GM10266 (cell line): ENCODE measurements around the gene SLC38A10.
A peak's percentile ranks its signal among the peaks of the same experiment; 100 is the strongest.

Source experiments
- DNase-seq: peaks from one replicate; pipeline ENCODE4 v3.0.0; 2012; ENCODE audit errors: extremely low spot score
- TF ChIP-seq, protein P1 (sequence below): IDR thresholded peaks from 2 replicates; pipeline ENCODE4 v1.5.1; 2012; ENCODE audit warnings: mild to moderate bottlenecking, low read depth; ENCODE audit not compliant: control insufficient read depth, insufficient read depth; ENCODE audit errors: missing control alignments

SLC38A10 gene

DNA sequence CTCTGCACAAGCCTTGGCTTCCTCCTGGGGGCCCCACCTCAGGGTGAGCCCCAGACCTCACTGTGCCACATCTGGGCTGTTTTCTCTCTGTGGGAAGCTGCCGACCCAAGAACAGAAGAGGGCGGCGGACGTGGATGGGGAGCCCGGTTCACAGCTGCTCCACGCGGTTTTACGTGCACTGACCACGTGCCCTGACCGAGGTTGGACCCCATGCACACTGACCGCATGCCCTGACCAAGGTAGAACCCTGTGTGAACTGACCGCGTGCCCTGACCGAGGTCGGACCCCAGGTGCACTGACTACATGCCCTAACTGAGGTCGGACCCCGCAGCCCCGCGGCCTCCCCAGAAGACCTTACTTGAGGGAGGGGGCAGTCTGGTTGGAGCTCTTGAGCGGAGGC, 92.0 kb downstream of the SLC38A10 start:
- DNase-seq, result no peak
- TF ChIP-seq, protein P1, sequence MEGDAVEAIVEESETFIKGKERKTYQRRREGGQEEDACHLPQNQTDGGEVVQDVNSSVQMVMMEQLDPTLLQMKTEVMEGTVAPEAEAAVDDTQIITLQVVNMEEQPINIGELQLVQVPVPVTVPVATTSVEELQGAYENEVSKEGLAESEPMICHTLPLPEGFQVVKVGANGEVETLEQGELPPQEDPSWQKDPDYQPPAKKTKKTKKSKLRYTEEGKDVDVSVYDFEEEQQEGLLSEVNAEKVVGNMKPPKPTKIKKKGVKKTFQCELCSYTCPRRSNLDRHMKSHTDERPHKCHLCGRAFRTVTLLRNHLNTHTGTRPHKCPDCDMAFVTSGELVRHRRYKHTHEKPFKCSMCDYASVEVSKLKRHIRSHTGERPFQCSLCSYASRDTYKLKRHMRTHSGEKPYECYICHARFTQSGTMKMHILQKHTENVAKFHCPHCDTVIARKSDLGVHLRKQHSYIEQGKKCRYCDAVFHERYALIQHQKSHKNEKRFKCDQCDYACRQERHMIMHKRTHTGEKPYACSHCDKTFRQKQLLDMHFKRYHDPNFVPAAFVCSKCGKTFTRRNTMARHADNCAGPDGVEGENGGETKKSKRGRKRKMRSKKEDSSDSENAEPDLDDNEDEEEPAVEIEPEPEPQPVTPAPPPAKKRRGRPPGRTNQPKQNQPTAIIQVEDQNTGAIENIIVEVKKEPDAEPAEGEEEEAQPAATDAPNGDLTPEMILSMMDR, result no peak

DNA sequence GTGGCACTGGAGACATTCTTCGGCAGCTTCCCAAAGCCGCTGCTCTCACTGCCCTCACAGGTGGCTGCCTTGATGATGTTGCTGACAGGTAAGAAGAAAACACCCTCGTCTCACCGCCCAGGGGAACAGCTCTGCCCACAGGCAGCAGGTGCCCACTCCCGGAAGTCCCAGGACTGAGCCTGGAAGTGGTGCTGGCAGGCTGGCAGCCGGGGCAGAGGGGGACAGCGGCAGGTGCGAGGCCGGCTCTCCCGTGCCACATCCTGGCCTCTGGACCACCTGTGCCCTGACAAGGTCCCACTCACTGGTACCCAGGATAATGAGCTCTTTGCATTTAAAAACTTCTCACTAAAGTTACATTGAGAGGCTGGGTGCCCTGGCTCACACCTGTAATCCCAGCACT, 92.8 kb downstream of the SLC38A10 start:
- no peak for DNase-seq
- TF ChIP-seq, protein P1, result no peak

DNA sequence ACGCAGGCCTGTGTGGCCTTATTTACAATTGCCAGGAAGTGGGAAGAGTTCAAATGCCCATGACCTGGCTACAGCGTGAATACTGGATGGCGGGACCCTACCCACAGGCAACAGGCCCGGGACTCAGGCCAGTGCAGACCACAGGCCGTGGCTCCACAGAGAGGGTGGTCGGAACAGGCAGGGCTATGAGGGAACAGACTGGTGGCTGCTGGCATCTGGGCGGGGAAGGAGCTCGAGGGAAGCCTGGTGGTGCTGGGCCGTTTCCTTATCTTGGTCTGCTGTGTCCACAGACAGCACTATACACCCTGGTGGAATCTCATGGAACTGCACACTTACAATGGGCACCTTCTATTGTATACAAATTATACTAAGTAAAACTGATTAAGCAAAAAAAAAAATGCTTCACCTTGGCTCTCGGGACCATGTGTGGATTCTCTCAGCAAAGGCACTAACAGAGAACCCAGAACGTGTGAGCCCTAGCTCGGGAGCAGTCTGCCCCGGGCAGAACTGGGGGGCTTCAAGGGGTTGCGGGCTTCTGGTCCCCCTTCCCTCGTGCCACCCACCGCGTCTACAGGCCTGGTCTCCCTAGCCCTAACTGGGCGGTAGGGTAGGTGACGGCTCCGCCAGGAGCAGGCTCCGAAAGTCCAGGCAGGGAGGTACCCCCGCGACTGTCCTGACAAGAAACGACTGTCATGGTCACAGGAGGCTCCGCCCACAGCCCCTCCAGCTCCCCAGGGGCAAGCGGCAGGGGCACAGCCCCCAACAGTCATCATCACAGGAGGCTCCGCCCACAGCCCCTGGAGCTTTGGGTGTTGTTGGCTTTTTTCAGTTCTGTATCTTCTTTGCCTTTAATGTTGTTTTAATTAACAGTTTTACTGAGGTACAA, 94.2 kb downstream of the SLC38A10 start:
- TF ChIP-seq, protein P1, result peak; percentile 10
- DNase-seq, result peak; percentile 70

DNA sequence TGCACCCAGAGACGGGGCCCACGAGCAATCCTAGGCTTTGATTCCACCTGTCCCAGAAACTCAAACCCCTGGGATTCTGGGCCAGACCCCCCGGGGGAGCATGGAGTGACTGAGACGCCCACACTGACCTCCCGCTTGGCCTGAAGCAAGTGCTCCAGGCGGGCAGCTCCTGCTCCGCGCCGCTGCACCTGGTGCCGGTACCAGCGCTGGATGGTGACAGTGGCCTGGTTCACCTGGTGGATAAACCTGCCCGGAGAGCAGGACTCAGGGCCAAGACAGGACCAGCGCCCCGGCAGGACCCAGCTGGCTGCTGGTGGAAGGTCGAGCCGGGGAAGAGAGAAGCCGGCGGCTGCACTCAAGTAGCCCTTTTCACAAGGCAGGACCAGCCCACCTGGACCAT, 94.9 kb downstream of the SLC38A10 start:
- TF ChIP-seq, protein P1, result no peak
- no peak for DNase-seq

DNA sequence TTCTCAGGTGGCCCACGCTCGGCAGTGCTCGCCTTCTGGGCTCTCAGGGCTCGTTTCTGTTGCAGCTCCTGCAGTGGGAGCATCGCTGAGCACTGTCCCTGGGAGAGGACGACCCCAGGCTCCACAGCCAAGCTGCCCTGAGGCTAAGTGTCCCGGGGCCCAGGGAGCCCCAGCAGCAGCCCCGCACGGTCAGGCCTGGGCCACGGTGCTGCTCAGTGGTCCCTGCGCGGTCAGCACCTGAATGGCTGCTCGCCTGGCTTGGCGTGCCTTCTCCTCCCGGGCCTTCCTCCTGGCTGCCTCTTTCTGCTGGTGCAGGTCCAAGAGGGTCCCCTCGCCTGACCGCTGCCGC, 95.7 kb downstream of the SLC38A10 start:
- TF ChIP-seq, protein P1, result no peak
- DNase-seq, result no peak

DNA sequence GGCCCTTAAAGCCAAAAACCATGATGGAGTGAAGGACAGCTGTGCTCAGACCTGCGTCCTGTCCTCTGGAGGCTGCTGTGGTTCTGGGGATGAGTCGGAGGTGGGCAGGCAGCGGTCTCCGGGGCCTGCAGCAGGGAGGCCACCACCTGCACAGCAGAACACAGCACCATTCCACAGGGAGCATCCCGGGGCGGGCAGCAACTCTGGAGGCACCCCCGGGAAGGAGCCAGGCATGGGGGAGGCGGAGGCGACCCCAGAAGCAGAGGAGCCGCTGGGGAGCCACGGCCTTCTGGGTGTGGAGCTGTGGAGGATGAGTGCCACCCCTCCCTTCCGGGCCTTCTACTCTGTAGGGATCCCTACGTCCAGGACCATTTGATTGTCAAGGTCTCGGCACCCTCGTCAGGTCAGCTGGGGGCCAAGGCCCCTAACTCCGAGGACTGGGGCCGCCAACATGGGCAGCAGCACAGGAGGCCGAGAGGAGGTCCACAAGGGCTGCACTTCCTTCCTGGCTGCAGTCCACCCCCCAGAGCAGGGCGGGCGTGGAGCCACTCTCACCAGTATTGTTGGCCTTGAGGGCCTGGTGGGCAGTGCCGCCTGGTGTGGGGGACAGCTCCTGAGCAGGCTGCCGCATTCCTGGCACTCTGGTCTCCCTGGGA, 96.2 kb downstream of the SLC38A10 start:
- DNase-seq, result no peak

More for the DNA sequence above, 96.2 kb downstream of the SLC38A10 start:
- TF ChIP-seq, protein P1, result no peak
